Astrocyte (in vitro differentiated cells and primary cell): Measurements from ENCODE around the gene NCAM2. TPM values are rescaled to one million over a fixed set of nuclear protein-coding genes. Genes with fewer than 3 reads are reported as not detected.

Experiments
- DNase-seq: peaks from one replicate; pipeline ENCODE4 v3.0.0-alpha.2; 2010; ENCODE audit warnings: low read depth
- FAIRE-seq: peaks from 2 replicates; lab custom pipeline; 2011; peaks lifted over from hg19 to GRCh38; lab: Jason Lieb, UNC
- H2AFZ ChIP-seq: 2 replicates; pipeline ENCODE4 v1.6.0; 2012; ENCODE audit warnings: low read depth, low read length, inconsistent platforms
- H3K27ac ChIP-seq: 2 replicates; pipeline ENCODE4 v1.5.1; 2011; ENCODE audit warnings: low read depth, low read length, inconsistent platforms
- H3K27me3 ChIP-seq: 2 replicates; pipeline ENCODE4 v1.6.0; 2011; ENCODE audit warnings: low read length, inconsistent platforms; ENCODE audit not compliant: insufficient read depth
- H3K36me3 ChIP-seq: 2 replicates; pipeline ENCODE4 v1.5.1; 2011; ENCODE audit warnings: low read length, inconsistent platforms; ENCODE audit not compliant: insufficient read depth
- H3K4me1 ChIP-seq: 2 replicates; pipeline ENCODE4 v1.5.1; 2011; ENCODE audit warnings: low read length, inconsistent platforms; ENCODE audit not compliant: insufficient read depth
- H3K4me2 ChIP-seq: 2 replicates; pipeline ENCODE4 v1.6.0; 2012; ENCODE audit warnings: low read length, inconsistent platforms
- H3K4me3 ChIP-seq: 2 replicates; pipeline ENCODE4 v1.5.1; 2011; ENCODE audit warnings: low read depth, mild to moderate bottlenecking, low read length, inconsistent platforms; ENCODE audit not compliant: insufficient read depth
- H3K79me2 ChIP-seq: 2 replicates; pipeline ENCODE4 v1.6.0; 2012; ENCODE audit warnings: mild to moderate bottlenecking, low read length, inconsistent platforms; ENCODE audit not compliant: insufficient read depth
- H3K9ac ChIP-seq: 2 replicates; pipeline ENCODE4 v1.6.0; 2012; ENCODE audit warnings: mild to moderate bottlenecking, low read length, inconsistent platforms
- H3K9me3 ChIP-seq: 2 replicates; pipeline ENCODE4 v1.5.1; 2012; ENCODE audit warnings: low read depth, mild to moderate bottlenecking, low read length, inconsistent platforms; ENCODE audit not compliant: insufficient read depth
- H4K20me1 ChIP-seq: 2 replicates; pipeline ENCODE4 v1.6.0; 2012; ENCODE audit warnings: low read length, inconsistent platforms; ENCODE audit not compliant: insufficient read depth
- H3K27ac Mint-ChIP-seq: one replicate; pipeline ENCODE4 v1.8.0; 2021; ENCODE audit warnings: mild to moderate bottlenecking, mixed read lengths; ENCODE audit not compliant: unreplicated experiment
- H3K27me3 Mint-ChIP-seq: one replicate; pipeline ENCODE4 v1.8.0; 2021; ENCODE audit warnings: low read depth, mixed read lengths; ENCODE audit not compliant: unreplicated experiment
- H3K36me3 Mint-ChIP-seq: one replicate; pipeline ENCODE4 v1.8.0; 2021; ENCODE audit warnings: low read depth, mixed read lengths; ENCODE audit not compliant: unreplicated experiment
- H3K4me1 Mint-ChIP-seq: one replicate; pipeline ENCODE4 v1.8.0; 2021; ENCODE audit warnings: low read depth, mixed read lengths; ENCODE audit not compliant: unreplicated experiment
- H3K4me3 Mint-ChIP-seq: one replicate; pipeline ENCODE4 v1.8.0; 2021; ENCODE audit warnings: mild to moderate bottlenecking, moderate library complexity, mixed read lengths; ENCODE audit not compliant: unreplicated experiment
- H3K9me3 Mint-ChIP-seq: one replicate; pipeline ENCODE4 v1.8.0; 2021; ENCODE audit warnings: mild to moderate bottlenecking, mixed read lengths; ENCODE audit not compliant: unreplicated experiment
- CTCF ChIP-seq: IDR thresholded peaks from 2 replicates; pipeline ENCODE4 v1.5.1; 2011; ENCODE audit warnings: low read depth, mild to moderate bottlenecking, inconsistent platforms, low read length, moderate library complexity; ENCODE audit not compliant: insufficient read depth
- EZH2 ChIP-seq: IDR thresholded peaks from 2 replicates; pipeline ENCODE4 v1.6.1; 2012; ENCODE audit warnings: mild to moderate bottlenecking, low read length, inconsistent platforms; ENCODE audit not compliant: insufficient read depth
- total RNA-seq: library from RNA; stranded (reverse); gene quantifications from 2 replicates; pipeline ENCODE4 v1.2.1, GENCODE V29; 2021

The NCAM2 gene
- total RNA-seq, 1 donor from 2014 or later = 6.8 TPM

- FAIRE-seq (peak; percentile 9), DNase-seq (no peak)
- H3K9ac ChIP-seq = no peak overlapping the region
- H3K36me3 ChIP-seq = no peaks in the 10 kb centered on the region
- no peak for TF ChIP-seq EZH2
- TF ChIP-seq CTCF = no peak
- no peaks in the 10 kb centered on the region for H3K79me2 ChIP-seq
- no peaks in the 10 kb centered on the region for H3K27me3 Mint-ChIP-seq
- no peak overlapping the region for H2AFZ ChIP-seq
- no peak overlapping the region for H3K4me2 ChIP-seq
- H3K27ac ChIP-seq = no peak overlapping the region
- H3K4me3 Mint-ChIP-seq = no peak overlapping the region
- no peak overlapping the region for H3K27ac Mint-ChIP-seq
- H3K27me3 ChIP-seq = no peaks in the 10 kb centered on the region
- H3K4me1 Mint-ChIP-seq = peaks cover 4% of the 10 kb centered on the region
- no peaks in the 10 kb centered on the region for H4K20me1 ChIP-seq
- no peak overlapping the region for H3K4me3 ChIP-seq
- H3K9me3 ChIP-seq = no peaks in the 10 kb centered on the region
- no peaks in the 10 kb centered on the region for H3K9me3 Mint-ChIP-seq
- no peaks in the 10 kb centered on the region for H3K4me1 ChIP-seq
- no peaks in the 10 kb centered on the region for H3K36me3 Mint-ChIP-seq
Observed at GRCh38 chr21:21188513-21189195, 190.4 kb downstream of the NCAM2 start.

GRCh38 chr21:21195417-21195943, 197.3 kb downstream of the NCAM2 start:
- Mint-ChIP-seq H3K27ac (no peak overlapping the region), H3K27me3 (no peaks in the 10 kb centered on the region), H3K9me3 (no peaks in the 10 kb centered on the region), H3K36me3 (no peaks in the 10 kb centered on the region), H3K4me3 (no peak overlapping the region), H3K4me1 (peaks cover 20% of the 10 kb centered on the region)
- Histone ChIP-seq H4K20me1 (no peaks in the 10 kb centered on the region), H3K27ac (peak overlapping the region; percentile 70), H3K4me3 (no peak overlapping the region), H3K4me1 (peaks cover 19% of the 10 kb centered on the region), H3K79me2 (no peaks in the 10 kb centered on the region), H2AFZ (no peak overlapping the region), H3K9me3 (no peaks in the 10 kb centered on the region), H3K4me2 (no peak overlapping the region), H3K9ac (no peak overlapping the region), H3K36me3 (no peaks in the 10 kb centered on the region), H3K27me3 (no peaks in the 10 kb centered on the region)
- DNase-seq (no peak), FAIRE-seq (no peak)
- TF ChIP-seq EZH2 = no peak
- TF ChIP-seq CTCF = no peak

GRCh38 chr21:21196087-21196486, 197.9 kb downstream of the NCAM2 start:
- no peaks in the 10 kb centered on the region for H3K36me3 Mint-ChIP-seq
- H3K4me3 ChIP-seq = no peak overlapping the region
- peak; percentile 78 for FAIRE-seq

More at GRCh38 chr21:21196087-21196486, 197.9 kb downstream of the NCAM2 start:
- peak; percentile 71 for DNase-seq
- Histone ChIP-seq H3K27me3 (no peaks in the 10 kb centered on the region), H3K27ac (peak overlapping the region; percentile 70), H3K4me1 (peaks cover 21% of the 10 kb centered on the region), H3K9ac (no peak overlapping the region), H4K20me1 (no peaks in the 10 kb centered on the region), H3K36me3 (no peaks in the 10 kb centered on the region), H3K9me3 (no peaks in the 10 kb centered on the region), H2AFZ (peak overlapping the region; percentile 12), H3K79me2 (no peaks in the 10 kb centered on the region), H3K4me2 (peak overlapping the region; percentile 29)
- no peak overlapping the region for H3K27ac Mint-ChIP-seq
- no peaks in the 10 kb centered on the region for H3K9me3 Mint-ChIP-seq
- TF ChIP-seq CTCF (no peak), EZH2 (no peak)
- peaks cover 20% of the 10 kb centered on the region for H3K4me1 Mint-ChIP-seq
- H3K27me3 Mint-ChIP-seq = no peaks in the 10 kb centered on the region
- H3K4me3 Mint-ChIP-seq = no peak overlapping the region
